IMR-90 (cell line): ENCODE measurements around the gene TSEN54. TPM values are rescaled to one million over a fixed set of nuclear protein-coding genes. Genes with fewer than 3 reads are reported as not detected.

ENCODE experiments used
- ATAC-seq: fragments of 200-7000 bp; cut with Tn5 transposase; 2 replicates; pipeline ENCODE4 v1.9.1; 2020; ENCODE audit warnings: low read depth, mild to moderate bottlenecking, moderate library complexity
- BruUV-seq: library from RNA; stranded (reverse); fragments of 400-500 nt; replicated peaks from 2 replicates; lab custom pipeline; 2021; lab: Mats Ljungman, UMichigan
- CTCF ChIA-PET: fragments of 300-600 bp; formaldehyde crosslinking; extraction: SDS; loops from one replicate; lab custom pipeline; 2021; ENCODE audit warnings: antibody characterized with exemption; lab: Yijun Ruan, JAX
- POLR2A ChIA-PET: fragments of 300-600 bp; sonication (Branson Sonifier 250); formaldehyde crosslinking; loops from one replicate; lab custom pipeline; 2022; ENCODE audit warnings: antibody characterized with exemption; ENCODE audit not compliant: unreplicated experiment; lab: Charles Lee
- DNase-seq: peaks from one replicate; pipeline ENCODE4 v3.0.0; 2013
- H2AFZ ChIP-seq: replicated peaks from 2 replicates; pipeline ENCODE3; 2013; ENCODE audit warnings: low read length, mild to moderate bottlenecking; ENCODE audit not compliant: poor library complexity
- H2AK5ac ChIP-seq: 2 replicates; pipeline ENCODE4 v1.6.1; 2013; ENCODE audit warnings: low read depth, low read length, inconsistent platforms
- H2AK9ac ChIP-seq: replicated peaks from 2 replicates; pipeline ENCODE3; 2013; ENCODE audit warnings: mild to moderate bottlenecking, low read depth, low read length, moderate library complexity; ENCODE audit not compliant: poor library complexity
- H2BK120ac ChIP-seq: 2 replicates; pipeline ENCODE4 v1.6.1; 2013; ENCODE audit warnings: low read depth, low read length, inconsistent platforms
- H2BK15ac ChIP-seq: 3 replicates; pipeline ENCODE4 v1.6.1; 2013; ENCODE audit warnings: low read depth, low read length, inconsistent platforms
- H2BK20ac ChIP-seq: 2 replicates; pipeline ENCODE4 v1.6.1; 2013; ENCODE audit warnings: low read depth, mild to moderate bottlenecking, inconsistent platforms, low read length, moderate library complexity
- H2BK5ac ChIP-seq: 2 replicates; pipeline ENCODE4 v1.6.1; 2013; ENCODE audit warnings: mild to moderate bottlenecking, low read depth, low read length, inconsistent platforms; ENCODE audit not compliant: poor library complexity, severe bottlenecking
- H3K14ac ChIP-seq: replicated peaks from 2 replicates; pipeline ENCODE4 v1.6.1; 2013; ENCODE audit warnings: low read depth, low read length, inconsistent platforms
- H3K18ac ChIP-seq: 2 replicates; pipeline ENCODE4 v1.6.1; 2013; ENCODE audit warnings: low read depth, low read length, control low read depth
- H3K23ac ChIP-seq: 2 replicates; pipeline ENCODE4 v1.6.1; 2013; ENCODE audit warnings: low read depth, low read length, inconsistent platforms
- H3K27ac ChIP-seq: 2 replicates; pipeline ENCODE4 v1.5.1; 2013; ENCODE audit warnings: mild to moderate bottlenecking, control low read depth, low read length; ENCODE audit not compliant: insufficient read depth
- H3K27me3 ChIP-seq: 2 replicates; pipeline ENCODE4 v1.6.1; 2013; ENCODE audit warnings: low read length; ENCODE audit not compliant: control insufficient read depth, insufficient read depth
- H3K36me3 ChIP-seq: 2 replicates; pipeline ENCODE4 v1.6.1; 2013; ENCODE audit warnings: low read length, mixed read lengths; ENCODE audit not compliant: control insufficient read depth, insufficient read depth
- H3K4ac ChIP-seq: 2 replicates; pipeline ENCODE4 v1.6.1; 2013; ENCODE audit warnings: low read depth, low read length, inconsistent platforms
- H3K4me1 ChIP-seq: 2 replicates; pipeline ENCODE4 v1.6.1; 2013; ENCODE audit warnings: low read length, mixed read lengths; ENCODE audit not compliant: control insufficient read depth, insufficient read depth
- H3K4me2 ChIP-seq: 2 replicates; pipeline ENCODE4 v1.6.1; 2013; ENCODE audit warnings: low read depth, mild to moderate bottlenecking, control low read depth, low read length, moderate library complexity
- H3K4me3 ChIP-seq: 2 replicates; pipeline ENCODE4 v1.5.1; 2013; ENCODE audit warnings: low read depth, mild to moderate bottlenecking, control low read depth, low read length, moderate library complexity; ENCODE audit not compliant: insufficient read depth
- H3K56ac ChIP-seq: 2 replicates; pipeline ENCODE4 v1.6.1; 2013; ENCODE audit warnings: low read length, inconsistent platforms; ENCODE audit not compliant: insufficient read depth; ENCODE audit errors: extremely low read depth
- H3K79me1 ChIP-seq, 2 experiments: 2 replicates each; pipeline ENCODE4 v1.6.1; 2013; ENCODE audit warnings: low read length in 2 of 2, inconsistent platforms in 1 of 2, low read depth in 1 of 2
- H3K9ac ChIP-seq: 2 replicates; pipeline ENCODE4 v1.6.1; 2013; ENCODE audit warnings: low read depth, low read length, control low read depth
- H3K9me1 ChIP-seq: 2 replicates; pipeline ENCODE4 v1.6.1; 2013; ENCODE audit warnings: low read length, inconsistent platforms; ENCODE audit not compliant: insufficient read depth
- H3K9me3 ChIP-seq: 2 replicates; pipeline ENCODE4 v1.6.1; 2013; ENCODE audit warnings: low read length; ENCODE audit not compliant: control insufficient read depth, insufficient read depth
- H4K20me1 ChIP-seq: 2 replicates; pipeline ENCODE4 v1.6.1; 2013; ENCODE audit warnings: low read length, inconsistent platforms; ENCODE audit not compliant: insufficient read depth
- H4K5ac ChIP-seq: 2 replicates; pipeline ENCODE4 v1.6.1; 2013; ENCODE audit warnings: mild to moderate bottlenecking, low read depth, low read length, control low read depth
- H4K8ac ChIP-seq, 2 experiments: 2 replicates each; pipeline ENCODE4 v1.6.1; 2013; ENCODE audit warnings: low read depth in 2 of 2, low read length in 2 of 2, control low read depth in 1 of 2, inconsistent platforms in 1 of 2
- H4K91ac ChIP-seq: 2 replicates; pipeline ENCODE4 v1.6.1; 2013; ENCODE audit warnings: low read depth, low read length, inconsistent platforms; ENCODE audit not compliant: insufficient read depth
- CTCF ChIP-seq: conservative IDR thresholded peaks from 2 replicates; pipeline ENCODE4 v1.5.1; 2012; ENCODE audit warnings: mild to moderate bottlenecking, low read depth, low read length, improper control_type of control experiment
- RFX5 ChIP-seq: IDR thresholded peaks from 2 replicates; pipeline ENCODE4 v1.8.0; 2012; ENCODE audit warnings: low read depth, mild to moderate bottlenecking, low read length, moderate library complexity
- WGBS, 2 experiments: methylation state at CpG; one replicate each; pipeline versions ENCODE4 v1.1.5 to v1.1.7; 2013; ENCODE audit warnings: missing lambda C conversion rate in 2 of 2; ENCODE audit not compliant: insufficient read length in 1 of 2; ENCODE audit errors: extremely low coverage in 2 of 2; 5-methylcytosine and 5-hydroxymethylcytosine counted together
- dilution Hi-C: fragments of 300-500 bp; cut with HindIII; formaldehyde crosslinking; loops from one replicate; pipeline ENCODE4 v1.14.3; 2018; ENCODE audit warnings: low sequenced_read_pairs; ENCODE audit not compliant: unreplicated experiment
- in situ Hi-C: fragments of 300-500 bp; cut with MboI; formaldehyde crosslinking; loops from 3 replicates; pipeline ENCODE4 v1.14.3; 2019; ENCODE audit warnings: low sequenced_read_pairs, inconsistent platforms, mixed read lengths
- intact Hi-C: fragments of 100-400 bp; cut with micrococcal nuclease; formaldehyde crosslinking; loops from 2 replicates; pipeline ENCODE4 v1.10.0; 2022
- polyA plus RNA-seq, 3 experiments: library from polyadenylated mRNA; depleted of rRNA; stranded (reverse); fragments of >200 nt; gene quantifications; 2 replicates each; pipeline ENCODE4 v1.2.3, GENCODE V29; 2012; ENCODE audit warnings: low replicate concordance in 1 of 3
- total RNA-seq: library from RNA; depleted of rRNA; stranded (reverse); fragments of >200 nt; gene quantifications from 2 replicates; pipeline ENCODE4 v1.2.3, GENCODE V29; 2012

TSEN54 gene
- total and polyA plus RNA-seq, 2 of the 4 experiments (the other 2 are of a cell fraction) = 7.2 to 14.9 TPM

- no peak overlapping the region for H3K14ac ChIP-seq
- H3K23ac ChIP-seq = no peak overlapping the region
- H3K4me3 ChIP-seq = no peak overlapping the region
- no peak overlapping the region for H2AK9ac ChIP-seq
- H2BK120ac ChIP-seq = no peak overlapping the region
- H4K5ac ChIP-seq = no peak overlapping the region
- ChIA-PET CTCF (no interaction called here), POLR2A (no interaction called here)
- no peak overlapping the region for H3K4ac ChIP-seq
- H4K20me1 ChIP-seq = no peaks in the 10 kb centered on the region
- H3K27me3 ChIP-seq = no peaks in the 10 kb centered on the region
- dilution Hi-C loops (no loop called here), in situ Hi-C loops (no loop called here), intact Hi-C loops (no loop called here)
- H3K79me1 ChIP-seq = no peaks in the 10 kb centered on the region
- 82% methylated on average over 6 of the region's 25 CpGs; no CpG with 5 or more reads in 1 of the 2 experiments for WGBS, 2 experiments
- H3K9me1 ChIP-seq = no peaks in the 10 kb centered on the region
- H4K91ac ChIP-seq = no peak overlapping the region
- H3K36me3 ChIP-seq = peaks cover 40% of the 10 kb centered on the region
- no peak overlapping the region for H2AK5ac ChIP-seq
- ATAC-seq (no peak), DNase-seq (no peak)
- no peak overlapping the region for H2AFZ ChIP-seq
- no peak overlapping the region for H3K9ac ChIP-seq
- no peak overlapping the region for H2BK5ac ChIP-seq
- H2BK20ac ChIP-seq = no peak overlapping the region
- H2BK15ac ChIP-seq = no peak overlapping the region
- TF ChIP-seq CTCF = no peak
- no peak for TF ChIP-seq RFX5
- H3K27ac ChIP-seq = no peak overlapping the region
- H3K4me1 ChIP-seq = no peaks in the 10 kb centered on the region
- H3K4me2 ChIP-seq = no peak overlapping the region
- no TSS peak for BruUV-seq
- no peak overlapping the region for H3K56ac ChIP-seq
- H4K8ac ChIP-seq = no peak overlapping the region
- no peaks in the 10 kb centered on the region for H3K9me3 ChIP-seq
- H3K18ac ChIP-seq = no peak overlapping the region
These were observed 13.5 kb upstream of the TSEN54 start for GRCh38 chr17:75502721-75503329.
